ENCODE data around the gene ATG7. TPM values are rescaled to one million over a fixed set of nuclear protein-coding genes. Genes with fewer than 3 reads are reported as not detected.
"Not testable (repeated sequence)": the region's sequence is repeated elsewhere in the genome, so short reads cannot be mapped to it uniquely, and the experiment has no call there.

Gene ATG7
- total RNA-seq, 1 donor, result 92.4 TPM

DNA sequence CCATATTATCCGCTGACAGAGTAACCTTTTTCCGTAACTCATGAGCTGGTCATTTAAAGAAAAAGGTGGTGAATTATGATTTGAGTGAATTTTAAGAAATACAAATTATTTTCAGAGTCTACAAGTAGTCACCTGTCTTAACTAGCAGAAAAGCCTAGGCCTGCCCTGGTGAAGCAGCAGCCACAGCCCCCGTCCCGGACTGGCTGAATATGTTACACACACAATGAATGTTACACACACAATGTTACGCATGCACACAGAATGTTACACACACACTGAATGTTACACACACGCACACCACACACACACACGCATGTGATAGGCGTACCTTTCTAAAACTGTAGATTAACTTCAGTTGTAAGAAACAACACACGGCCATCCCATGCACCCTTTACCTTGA is 293.7 kb downstream of the ATG7 start:
- Histone ChIP-seq H3K4me1 (ENCODE audit: insufficient read depth, low read length) (peaks cover 5% of the 10 kb centered on the region), H3K4me3 (ENCODE audit: low read length) (no peak overlapping the region), H3K27me3 (ENCODE audit: insufficient read depth, low read length) (no peaks in the 10 kb centered on the region), H3K9me3 (ENCODE audit: low read depth, low read length) (no peaks in the 10 kb centered on the region)

DNA sequence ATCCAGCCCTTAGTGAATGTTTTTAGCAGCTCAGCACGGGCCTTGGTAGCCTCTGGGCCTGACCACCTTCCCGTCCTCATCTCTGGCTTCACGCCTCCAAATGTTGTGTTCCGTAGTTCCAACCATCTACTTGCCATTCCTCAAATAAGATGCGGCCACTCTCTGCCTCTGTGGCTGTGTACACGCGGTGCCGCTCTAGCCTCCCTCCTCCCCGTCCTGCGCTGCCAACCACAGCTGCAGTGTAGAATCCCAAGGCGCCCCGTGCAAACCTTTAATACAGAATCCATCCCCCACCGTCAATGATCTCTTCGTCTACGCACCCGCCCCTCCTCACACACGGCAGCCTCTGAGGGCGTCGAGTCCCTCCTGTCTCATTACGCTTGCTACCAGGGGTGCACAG is 294.3 kb downstream of the ATG7 start:
- Histone ChIP-seq H3K27me3 (ENCODE audit: insufficient read depth, low read length) (no peaks in the 10 kb centered on the region), H3K9me3 (ENCODE audit: low read depth, low read length) (no peaks in the 10 kb centered on the region), H3K4me3 (ENCODE audit: low read length) (no peak overlapping the region), H3K4me1 (ENCODE audit: insufficient read depth, low read length) (peaks cover 10% of the 10 kb centered on the region)

DNA sequence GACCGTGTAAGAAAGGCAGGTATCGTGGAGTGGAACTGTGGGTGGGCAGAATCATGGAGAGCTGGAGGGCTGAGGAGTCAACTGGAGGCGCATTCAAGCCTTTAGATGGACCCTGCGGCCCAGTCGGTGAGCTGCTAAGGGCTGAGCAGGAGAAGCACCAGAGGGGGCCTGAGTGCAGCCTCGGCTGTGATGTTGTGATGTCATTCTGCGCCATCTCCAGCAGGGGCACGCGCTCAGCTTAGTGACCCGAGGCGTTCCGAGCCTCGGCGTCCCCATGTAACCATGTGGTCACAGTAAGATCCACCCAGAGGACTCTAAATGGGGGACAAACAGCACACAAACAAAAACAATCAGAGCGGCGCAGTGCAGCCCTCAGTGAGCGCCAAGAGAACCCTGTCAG is 294.7 kb downstream of the ATG7 start:
- H3K4me3 ChIP-seq (ENCODE audit: low read length), result no peak overlapping the region
- H3K9me3 ChIP-seq (ENCODE audit: low read depth, low read length), result no peaks in the 10 kb centered on the region
- no peaks in the 10 kb centered on the region for H3K27me3 ChIP-seq (ENCODE audit: insufficient read depth, low read length)
- peaks cover 10% of the 10 kb centered on the region for H3K4me1 ChIP-seq (ENCODE audit: insufficient read depth, low read length)

DNA sequence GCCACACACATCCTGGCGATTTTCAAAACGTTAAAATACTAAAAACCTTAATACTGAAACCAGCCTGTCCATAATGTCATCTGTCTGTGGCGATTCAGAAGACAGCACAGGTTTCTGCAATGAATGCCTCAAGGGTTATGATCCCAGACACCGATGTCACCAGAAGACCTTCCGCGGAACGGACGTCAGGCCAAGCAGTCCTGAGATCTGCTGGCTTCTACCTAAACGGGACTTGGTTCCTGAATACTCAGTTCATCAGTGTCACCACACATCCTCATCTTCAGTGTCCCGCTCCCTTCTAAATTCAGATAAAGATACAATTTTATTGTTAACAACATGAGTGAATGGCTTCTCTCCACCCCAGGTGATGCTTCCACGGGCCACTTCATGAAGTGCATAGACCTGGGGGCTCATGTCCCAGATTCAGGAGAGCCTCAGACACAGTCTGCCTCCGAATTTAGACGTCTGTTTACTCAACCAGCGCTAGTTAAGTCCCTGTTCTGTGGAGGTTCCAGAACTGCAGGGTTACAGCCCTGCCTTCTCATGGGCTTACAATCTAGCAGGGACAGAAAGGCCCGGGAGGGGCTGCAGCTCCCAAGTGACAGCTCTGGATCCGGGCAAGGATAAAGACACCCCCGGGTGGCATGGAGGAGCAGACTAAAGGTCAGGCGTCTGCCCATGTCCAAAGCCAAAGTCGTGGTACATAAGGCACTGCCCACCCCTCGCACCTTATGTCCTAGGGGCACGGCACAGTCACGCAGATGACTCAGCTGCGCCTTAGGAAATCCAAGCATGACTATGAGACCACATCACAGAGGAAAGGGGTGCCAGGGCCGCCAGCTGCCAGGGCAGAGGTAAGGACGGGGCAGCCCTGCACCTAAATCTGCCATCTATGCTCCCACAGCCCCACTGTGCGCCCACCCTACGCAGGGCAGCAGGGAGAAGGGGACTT is 295.6 kb downstream of the ATG7 start:
- no peak overlapping the region for H3K4me3 ChIP-seq (ENCODE audit: low read length)
- peaks cover 10% of the 10 kb centered on the region for H3K4me1 ChIP-seq (ENCODE audit: insufficient read depth, low read length)
- H3K9me3 ChIP-seq (ENCODE audit: low read depth, low read length), result no peaks in the 10 kb centered on the region
- no peaks in the 10 kb centered on the region for H3K27me3 ChIP-seq (ENCODE audit: insufficient read depth, low read length)

DNA sequence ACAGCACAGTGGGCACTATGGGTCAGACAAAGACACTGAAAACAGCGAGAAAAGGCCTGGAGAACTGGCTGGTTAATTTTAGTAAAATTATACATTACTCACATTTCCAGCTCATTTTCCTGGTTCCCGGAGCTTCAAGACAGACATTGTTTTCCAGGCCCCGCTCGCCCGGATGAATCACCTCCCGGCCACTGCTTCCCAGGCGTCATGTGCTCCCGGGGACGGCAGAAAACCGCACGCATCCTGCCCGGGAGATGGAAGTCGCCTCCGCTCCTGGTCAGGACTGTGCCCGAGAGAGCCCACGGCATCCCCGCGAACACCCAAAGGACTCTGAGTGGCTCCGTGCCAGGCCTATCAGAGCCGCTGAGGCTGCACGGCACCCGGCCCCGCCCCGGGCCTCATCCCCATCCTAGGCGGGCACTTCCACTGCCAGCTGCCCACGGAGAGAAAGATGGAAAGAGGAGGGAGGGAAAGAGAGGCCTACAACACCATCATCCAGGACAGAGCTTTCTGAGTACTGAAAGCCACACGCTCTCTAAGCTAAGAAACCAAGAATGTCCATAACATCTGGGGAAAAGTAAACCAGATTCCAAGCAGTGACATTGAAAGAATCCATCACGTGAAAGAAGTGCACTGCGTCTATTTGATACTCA is 296.4 kb downstream of the ATG7 start:
- Histone ChIP-seq H3K4me3 (ENCODE audit: low read length) (no peak overlapping the region), H3K4me1 (ENCODE audit: insufficient read depth, low read length) (peaks cover 10% of the 10 kb centered on the region), H3K9me3 (ENCODE audit: low read depth, low read length) (no peaks in the 10 kb centered on the region), H3K27me3 (ENCODE audit: insufficient read depth, low read length) (no peaks in the 10 kb centered on the region)

DNA sequence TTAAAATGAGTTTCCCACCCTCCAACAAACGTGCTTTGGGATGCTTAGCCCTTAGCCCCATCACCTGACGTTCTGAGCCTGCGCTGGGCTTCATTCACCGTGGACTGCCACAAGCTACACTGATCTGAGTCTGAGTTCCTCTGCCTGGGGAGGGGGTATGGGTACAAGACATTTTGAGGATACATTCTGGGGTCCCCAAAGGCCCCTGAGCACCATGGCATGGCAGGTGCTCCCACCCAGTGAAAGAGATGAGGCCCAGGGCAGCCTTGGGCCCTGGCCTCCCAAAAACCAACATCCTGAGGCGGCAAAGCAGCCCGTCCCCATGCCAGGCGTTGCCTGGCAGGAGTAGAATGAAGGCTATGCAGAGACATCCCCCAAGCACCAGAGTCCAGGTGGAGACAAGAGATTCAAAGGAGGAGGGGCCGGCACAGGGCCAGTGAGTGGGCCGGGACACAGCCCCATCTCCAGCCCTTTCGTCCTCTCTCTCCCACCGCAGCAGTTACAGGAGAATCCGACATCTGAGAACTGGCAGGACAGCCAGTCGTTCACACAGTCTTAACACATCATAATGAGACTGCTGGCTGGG is 297.1 kb downstream of the ATG7 start:
- Histone ChIP-seq H3K27me3 (ENCODE audit: insufficient read depth, low read length) (no peaks in the 10 kb centered on the region), H3K9me3 (ENCODE audit: low read depth, low read length) (no peaks in the 10 kb centered on the region), H3K4me3 (ENCODE audit: low read length) (no peak overlapping the region), H3K4me1 (ENCODE audit: insufficient read depth, low read length) (peaks cover 10% of the 10 kb centered on the region)

DNA sequence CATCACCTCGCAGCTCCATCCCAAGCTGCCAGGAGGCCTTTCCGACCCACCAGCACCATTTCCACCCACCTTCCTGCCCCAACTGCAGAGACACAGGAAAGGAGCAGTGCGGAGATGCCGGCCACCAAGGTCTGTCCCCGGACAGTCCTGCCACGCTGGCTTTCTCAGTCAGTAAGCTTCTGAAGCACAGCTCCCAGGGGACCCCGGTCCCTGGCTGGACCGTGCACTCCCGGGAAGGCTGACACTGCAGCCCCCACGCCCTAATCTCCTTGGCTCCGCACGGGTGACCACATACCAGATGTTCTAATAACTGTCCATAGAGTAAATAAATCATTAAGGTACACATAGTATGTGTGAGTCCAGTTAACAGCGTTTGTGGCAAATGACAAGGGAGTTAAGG is 298.1 kb downstream of the ATG7 start:
- H3K9me3 ChIP-seq (ENCODE audit: low read depth, low read length), result no peaks in the 10 kb centered on the region
- peaks cover 10% of the 10 kb centered on the region for H3K4me1 ChIP-seq (ENCODE audit: insufficient read depth, low read length)
- no peak overlapping the region for H3K4me3 ChIP-seq (ENCODE audit: low read length)
- no peaks in the 10 kb centered on the region for H3K27me3 ChIP-seq (ENCODE audit: insufficient read depth, low read length)

DNA sequence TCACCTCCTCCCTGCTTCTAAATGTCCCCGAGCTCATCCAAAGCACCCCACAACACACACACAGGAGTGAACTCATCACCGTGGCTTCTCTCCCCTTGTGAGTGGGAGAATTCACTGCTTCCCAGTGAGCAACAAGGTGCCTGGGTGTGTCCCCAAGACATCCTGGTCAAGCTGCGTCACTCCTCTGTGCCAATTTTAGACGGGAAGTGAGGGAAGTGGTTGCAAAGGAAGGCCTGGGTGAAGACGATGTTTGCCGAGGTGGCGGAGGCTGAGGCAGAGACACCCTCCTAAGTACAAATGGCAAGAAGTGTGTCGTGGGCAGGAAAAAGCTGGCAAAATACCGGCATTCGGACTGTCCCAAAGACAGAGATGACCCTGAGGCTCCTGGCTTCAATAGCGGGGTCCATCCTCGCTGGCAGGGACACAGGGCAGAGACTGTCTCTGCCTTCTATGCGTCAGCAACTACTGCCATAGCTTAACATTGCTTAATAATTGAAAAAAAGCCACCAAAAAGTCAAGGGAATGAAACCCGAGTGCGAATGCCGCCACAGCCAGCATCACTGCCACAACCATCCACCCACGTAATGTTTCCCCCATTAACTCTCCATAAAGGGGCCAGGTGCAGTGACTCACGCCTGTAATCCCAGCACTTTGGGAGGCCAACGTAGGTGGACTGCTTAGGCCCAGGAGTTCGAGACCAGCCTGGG is 298.7 kb downstream of the ATG7 start:
- H3K27me3 ChIP-seq (ENCODE audit: insufficient read depth, low read length), result no peaks in the 10 kb centered on the region
- peaks cover 10% of the 10 kb centered on the region for H3K4me1 ChIP-seq (ENCODE audit: insufficient read depth, low read length)
- no peak overlapping the region for H3K4me3 ChIP-seq (ENCODE audit: low read length)
- no peaks in the 10 kb centered on the region for H3K9me3 ChIP-seq (ENCODE audit: low read depth, low read length)

DNA sequence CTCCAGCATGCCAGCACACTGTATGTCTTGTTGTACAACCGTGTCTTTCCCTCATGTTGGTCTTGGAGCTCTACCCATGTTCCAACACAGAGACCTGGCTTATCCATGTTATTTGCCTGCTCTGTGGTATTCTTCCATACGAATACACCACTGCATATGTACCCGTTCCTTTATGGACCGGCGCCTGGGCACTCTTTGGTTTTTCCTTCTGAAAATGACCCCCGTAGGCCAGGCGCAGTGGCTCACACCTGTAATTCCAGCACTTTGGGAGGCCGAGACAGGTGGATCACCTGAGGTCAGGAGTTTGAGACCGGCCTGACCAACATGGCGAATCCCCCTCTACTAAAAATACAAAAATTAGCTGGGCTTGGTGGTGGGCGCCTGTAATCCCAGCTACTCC is 300.5 kb downstream of the ATG7 start:
- peaks cover 10% of the 10 kb centered on the region for H3K4me1 ChIP-seq (ENCODE audit: insufficient read depth, low read length)
- H3K4me3 ChIP-seq (ENCODE audit: low read length); H3K27me3 ChIP-seq (ENCODE audit: insufficient read depth, low read length); H3K9me3 ChIP-seq (ENCODE audit: low read depth, low read length): not testable (repeated sequence)

DNA sequence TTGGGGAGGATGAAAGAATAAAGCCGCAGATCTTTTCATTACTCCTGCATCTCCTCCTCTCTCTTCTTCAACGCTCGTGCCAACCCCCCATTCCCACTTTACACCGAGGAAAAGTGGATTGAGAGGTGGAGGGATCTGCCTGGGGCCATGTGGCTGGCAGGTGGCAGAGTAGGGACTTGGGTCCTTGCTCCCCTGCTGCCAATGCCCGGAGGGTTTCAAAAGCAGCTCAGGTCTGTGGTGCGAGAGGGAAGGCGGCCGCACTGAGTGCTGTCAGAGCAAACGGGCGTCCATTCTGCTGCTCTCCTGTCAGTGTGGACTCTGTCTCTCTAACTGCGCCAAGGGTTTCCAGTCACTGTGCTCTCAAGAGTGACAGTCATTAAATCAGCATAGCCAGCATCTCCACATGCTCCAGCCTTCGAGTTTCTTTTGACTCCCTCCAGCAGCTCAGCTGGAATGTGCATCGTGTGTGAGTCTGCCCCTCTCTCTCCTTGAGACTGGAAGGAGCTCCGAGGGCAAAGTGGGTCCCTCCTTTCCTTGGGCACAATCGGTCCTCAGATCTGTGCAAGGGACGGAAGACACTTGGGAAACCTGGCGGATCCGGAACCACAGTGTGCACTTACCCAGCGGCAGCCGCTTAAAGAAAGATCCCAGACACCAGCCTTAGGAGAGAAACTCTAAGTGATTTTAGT is 302.9 kb downstream of the ATG7 start:
- H3K4me1 ChIP-seq (ENCODE audit: insufficient read depth, low read length), result peaks cover 10% of the 10 kb centered on the region
- H3K9me3 ChIP-seq (ENCODE audit: low read depth, low read length), result no peaks in the 10 kb centered on the region
- H3K4me3 ChIP-seq (ENCODE audit: low read length), result no peak overlapping the region
- no peaks in the 10 kb centered on the region for H3K27me3 ChIP-seq (ENCODE audit: insufficient read depth, low read length)

DNA sequence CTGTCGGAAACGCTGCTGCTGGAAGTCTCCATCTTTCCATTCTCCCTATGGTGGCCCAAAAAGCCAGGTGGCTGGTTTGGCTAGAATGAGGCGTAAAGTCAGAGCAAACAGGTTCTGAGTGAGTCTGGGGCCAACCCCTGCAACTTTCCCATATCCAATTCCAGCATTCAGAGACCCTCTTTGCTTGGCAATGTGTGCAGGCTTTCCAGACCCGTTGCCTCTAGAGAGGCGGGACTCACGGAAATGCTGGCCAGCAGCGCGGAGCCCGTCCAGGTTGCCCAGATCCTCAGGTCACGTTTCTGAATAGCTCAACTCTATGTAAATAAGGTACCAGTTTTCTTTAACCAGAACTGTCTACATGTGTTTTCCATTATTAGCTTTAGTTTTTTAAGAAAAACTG is 303.5 kb downstream of the ATG7 start:
- H3K4me1 ChIP-seq (ENCODE audit: insufficient read depth, low read length), result peaks cover 8% of the 10 kb centered on the region
- H3K27me3 ChIP-seq (ENCODE audit: insufficient read depth, low read length), result no peaks in the 10 kb centered on the region

DNA sequence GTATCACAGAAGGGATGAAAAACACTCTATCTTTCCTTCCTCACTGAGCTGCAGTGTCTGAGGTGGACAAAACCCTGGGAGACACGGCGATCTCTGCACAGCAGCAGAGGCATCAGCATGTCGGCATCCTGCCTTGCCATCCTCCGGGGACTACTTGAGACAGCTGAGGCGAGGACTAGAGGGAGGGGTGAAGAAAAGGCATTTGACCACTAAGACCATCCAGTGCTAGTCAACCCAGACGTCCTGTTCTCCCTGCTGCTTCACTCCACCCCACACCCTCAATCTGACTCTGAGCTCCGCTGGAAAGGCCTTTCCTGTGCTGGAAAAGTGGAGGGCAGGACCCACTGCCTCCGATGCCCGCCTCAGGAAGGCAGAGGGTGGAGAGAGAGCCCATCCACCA is 304.3 kb downstream of the ATG7 start:
- no peaks in the 10 kb centered on the region for H3K27me3 ChIP-seq (ENCODE audit: insufficient read depth, low read length)
- H3K4me1 ChIP-seq (ENCODE audit: insufficient read depth, low read length), result peaks cover 2% of the 10 kb centered on the region

More for the DNA sequence above, 303.5 kb downstream of the ATG7 start:
- no peak overlapping the region for H3K4me3 ChIP-seq (ENCODE audit: low read length)
- no peaks in the 10 kb centered on the region for H3K9me3 ChIP-seq (ENCODE audit: low read depth, low read length)

DNA sequence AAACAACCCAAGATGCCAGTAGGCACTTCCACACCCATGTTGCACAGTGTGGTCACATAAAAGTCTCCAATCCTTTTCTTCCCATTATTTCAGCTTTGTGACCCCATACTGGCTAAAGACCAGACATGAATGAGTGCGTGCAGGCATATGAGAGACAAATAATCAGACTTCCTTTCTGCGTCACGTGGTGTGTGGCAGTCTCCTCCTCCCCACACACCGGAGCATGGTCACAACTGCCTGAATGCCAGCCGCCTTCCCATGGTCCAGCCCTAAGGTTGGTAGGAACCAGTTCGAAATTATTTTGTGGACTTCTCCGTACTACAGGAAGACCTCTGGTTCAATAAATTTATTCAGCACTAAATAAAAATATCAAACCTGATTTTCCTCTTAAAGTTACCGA is 306.0 kb downstream of the ATG7 start:
- Histone ChIP-seq H3K9me3 (ENCODE audit: low read depth, low read length) (no peaks in the 10 kb centered on the region), H3K4me3 (ENCODE audit: low read length) (no peak overlapping the region), H3K27me3 (ENCODE audit: insufficient read depth, low read length) (no peaks in the 10 kb centered on the region), H3K4me1 (ENCODE audit: insufficient read depth, low read length) (peaks cover 19% of the 10 kb centered on the region)

More for the DNA sequence above, 304.3 kb downstream of the ATG7 start:
- H3K9me3 ChIP-seq (ENCODE audit: low read depth, low read length), result no peaks in the 10 kb centered on the region
- no peak overlapping the region for H3K4me3 ChIP-seq (ENCODE audit: low read length)

DNA sequence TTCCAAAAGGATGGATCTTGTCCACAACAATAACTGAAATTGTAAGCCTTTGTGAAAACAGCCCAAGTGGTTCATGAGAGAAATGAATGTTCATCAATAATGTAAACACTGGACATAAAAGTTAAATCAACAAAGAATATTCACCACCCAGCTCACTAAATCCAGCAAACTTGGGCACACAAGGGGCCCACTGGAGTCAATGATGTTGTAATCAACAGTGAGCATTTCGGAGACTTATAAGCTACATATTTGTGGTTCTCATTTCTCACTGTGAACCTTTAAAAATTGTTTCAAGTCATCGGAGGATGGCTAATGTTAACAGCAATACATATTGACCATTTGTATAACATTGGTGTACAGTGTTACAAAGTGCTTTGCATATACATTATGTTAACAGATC is 308.4 kb downstream of the ATG7 start:
- Histone ChIP-seq H3K9me3 (ENCODE audit: low read depth, low read length) (no peaks in the 10 kb centered on the region), H3K4me1 (ENCODE audit: insufficient read depth, low read length) (peaks cover 19% of the 10 kb centered on the region)

More for the DNA sequence above, 308.4 kb downstream of the ATG7 start:
- H3K4me3 ChIP-seq (ENCODE audit: low read length), result no peak overlapping the region
- no peaks in the 10 kb centered on the region for H3K27me3 ChIP-seq (ENCODE audit: insufficient read depth, low read length)

Data from mononuclear cell (primary cell).